Upper lobe of right lung (tissue), 1 donor: Measurements from ENCODE around the gene YBEY. TPM values are rescaled to one million over a fixed set of nuclear protein-coding genes. Genes with fewer than 3 reads are reported as not detected.
A peak's percentile ranks its signal among the peaks of the same experiment; 100 is the strongest.

Experiments
- ATAC-seq: fragments of 200-7000 bp; cut with Tn5 transposase; one replicate; pipeline ENCODE4 v1.9.1; 2020; ENCODE audit warnings: mild to moderate bottlenecking, moderate library complexity
- DNase-seq: peaks from one replicate; pipeline ENCODE4 v3.0.0-alpha.2; 2020
- H3K27ac ChIP-seq: fragments of 200-600 bp; one replicate; pipeline ENCODE4 v1.8.0; 2022
- H3K27me3 ChIP-seq: fragments of 200-600 bp; one replicate; pipeline ENCODE4 v1.8.0; 2022; ENCODE audit warnings: mild to moderate bottlenecking
- H3K36me3 ChIP-seq: fragments of 200-600 bp; one replicate; pipeline ENCODE4 v1.8.0; 2022
- H3K4me1 ChIP-seq: fragments of 200-600 bp; one replicate; pipeline ENCODE4 v1.8.0; 2022
- H3K4me3 ChIP-seq: fragments of 200-600 bp; one replicate; pipeline ENCODE4 v1.8.0; 2022; ENCODE audit warnings: mild to moderate bottlenecking
- H3K9me3 ChIP-seq: fragments of 200-600 bp; one replicate; pipeline ENCODE4 v1.8.0; 2022
- CTCF ChIP-seq: fragments of 200-600 bp; IDR thresholded peaks from one replicate; pipeline ENCODE4 v1.8.0; 2022; ENCODE audit warnings: antibody characterized with exemption
- intact Hi-C: fragments of 100-400 bp; cut with DNase I; formaldehyde crosslinking; loops from one replicate; pipeline ENCODE4 v1.11.0; 2022
- total RNA-seq: library from RNA; stranded (reverse); fragmentation: NEBNext Ultra II Directional; extraction: Animal tissue kit (Norgen Biotek cat#: 25700); gene quantifications from one replicate; pipeline ENCODE4 v1.2.1, GENCODE V29; 2021
- donor health status: DM: no; HTN: yes; CAD: no; lungs with severe emphysema.

YBEY gene
- total RNA-seq, 1 donor from 2014 or later = 14.0 TPM

DNA sequence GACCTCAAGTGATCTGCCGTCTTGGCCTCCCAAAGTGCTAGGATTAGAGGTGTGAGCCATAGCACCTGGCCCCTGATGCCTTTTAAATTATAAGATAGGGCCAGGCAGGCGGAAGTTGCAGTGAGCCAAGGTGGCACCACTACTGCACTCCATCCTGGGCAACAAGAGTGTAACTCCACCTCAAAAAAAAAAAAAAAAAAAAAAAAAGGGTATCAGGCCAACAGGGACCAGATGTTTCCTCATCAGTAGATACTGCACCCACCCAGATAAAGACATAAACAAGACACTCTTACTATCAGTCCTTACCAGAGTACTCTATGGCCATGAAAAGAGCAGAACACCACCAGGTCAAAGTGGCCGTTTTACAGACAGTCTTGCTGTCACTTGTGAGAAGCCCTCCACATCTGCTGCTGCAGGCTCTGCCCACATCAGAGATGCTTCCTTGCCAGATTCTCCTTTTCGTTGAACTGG lies 34.2 kb downstream of the YBEY start:
- Histone ChIP-seq H3K9me3 (no peaks in the 10 kb centered on the region), H3K36me3 (no peaks in the 10 kb centered on the region), H3K4me3 (no peak overlapping the region), H3K27me3 (no peaks in the 10 kb centered on the region), H3K4me1 (peaks cover 14% of the 10 kb centered on the region), H3K27ac (no peak overlapping the region)
- ATAC-seq = no peak
- no peak for DNase-seq
- intact Hi-C loops = no loop called here
- no peak for TF ChIP-seq CTCF

DNA sequence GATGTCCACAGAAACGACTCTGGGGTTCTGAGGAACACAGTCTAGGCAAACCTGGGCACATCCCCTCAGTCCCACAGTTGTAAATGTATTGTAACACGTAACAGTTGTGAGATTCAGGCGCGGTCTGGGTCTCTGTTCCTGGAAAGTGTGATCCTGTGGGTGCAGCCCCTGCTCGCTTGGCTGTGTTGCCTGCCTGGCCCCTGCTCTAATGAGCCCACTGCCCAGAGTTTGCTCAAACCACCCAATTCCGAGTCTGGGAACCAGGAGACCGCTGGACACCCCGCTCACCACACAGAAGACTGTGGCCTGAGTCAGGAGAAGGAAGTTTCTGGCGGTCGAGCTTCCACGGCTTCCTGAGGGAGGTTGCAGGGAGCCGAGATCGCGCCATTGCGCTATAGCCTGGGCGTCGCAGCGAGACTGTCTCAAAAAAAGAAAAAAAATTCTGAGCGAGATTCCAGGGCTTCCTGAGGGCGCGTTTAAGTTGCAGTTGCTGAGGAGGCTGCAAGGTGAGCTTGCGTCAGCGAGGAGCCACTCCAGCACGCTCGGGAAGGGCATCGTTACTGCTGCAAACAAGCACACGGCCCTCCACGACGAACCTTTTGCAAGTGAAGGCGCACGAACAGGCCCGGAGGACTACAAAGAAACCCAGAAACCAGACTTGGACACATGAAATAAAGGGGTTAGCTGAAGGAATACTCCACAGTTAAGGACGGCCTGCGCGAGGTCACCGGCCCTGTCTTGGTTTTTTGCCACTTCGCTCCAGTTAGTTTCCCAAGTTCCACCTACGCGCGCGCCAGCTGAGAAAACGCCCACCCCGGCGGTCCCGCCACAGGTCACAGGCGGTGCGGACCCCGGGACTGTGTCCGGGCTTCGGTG lies 36.4 kb downstream of the YBEY start:
- intact Hi-C loops = no loop called here
- peaks cover 21% of the 10 kb centered on the region for H3K4me1 ChIP-seq
- no peaks in the 10 kb centered on the region for H3K27me3 ChIP-seq
- no peak for DNase-seq
- H3K4me3 ChIP-seq = peak overlapping the region; percentile 99
- no peaks in the 10 kb centered on the region for H3K9me3 ChIP-seq
- no peak for ATAC-seq
- H3K27ac ChIP-seq = no peak overlapping the region
- no peak for TF ChIP-seq CTCF
- no peaks in the 10 kb centered on the region for H3K36me3 ChIP-seq

DNA sequence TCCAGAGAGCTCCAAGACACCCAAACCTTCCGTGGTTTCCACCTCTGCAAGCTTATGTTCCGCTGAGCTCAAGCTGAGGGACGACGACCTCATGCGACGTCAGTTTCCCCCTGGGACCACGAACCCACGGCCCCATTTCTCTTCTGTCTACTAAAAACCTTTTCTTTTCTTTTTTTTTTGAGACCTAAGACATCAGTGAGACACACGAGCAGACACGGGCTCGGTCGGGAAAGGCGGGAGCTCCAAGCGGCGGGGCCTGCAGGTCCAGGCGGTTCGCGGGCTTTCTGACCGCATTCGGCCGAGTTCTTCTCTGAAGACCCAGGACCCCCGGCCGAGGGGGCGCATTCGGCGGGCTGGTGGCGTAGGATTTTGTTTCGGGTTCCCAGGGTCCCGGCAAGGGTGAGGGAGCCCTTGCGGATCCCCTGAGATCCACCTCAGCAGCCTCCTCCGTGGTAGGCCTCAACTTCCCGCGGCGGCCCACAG lies 37.1 kb downstream of the YBEY start:
- Histone ChIP-seq H3K27me3 (no peaks in the 10 kb centered on the region), H3K4me3 (peak overlapping the region; percentile 99), H3K27ac (peak overlapping the region; percentile 37), H3K9me3 (no peaks in the 10 kb centered on the region), H3K36me3 (peaks cover 6% of the 10 kb centered on the region), H3K4me1 (peaks cover 21% of the 10 kb centered on the region)
- TF ChIP-seq CTCF = no peak
- ATAC-seq (no peak), DNase-seq (no peak)
- intact Hi-C loops = no loop called here

GRCh38 chr21:46323710-46324389 lies 37.7 kb downstream of the YBEY start, which contains the start of the genes C21orf58 and PCNT:
C21orf58 (minus strand) TSS chr21:46323870; CDS start chr21:46322738, 1,132 bp downstream.
PCNT (plus strand) TSS chr21:46324156; CDS start chr21:46324229, 73 bp downstream.
- Histone ChIP-seq H3K4me1 (peaks cover 21% of the 10 kb centered on the region), H3K27ac (peak within 1 kb of the TSS; percentile 95), H3K27me3 (no peaks in the 10 kb centered on the region), H3K4me3 (peak within 1 kb of the TSS; percentile 99), H3K36me3 (peaks cover 10% of the 10 kb centered on the region), H3K9me3 (no peaks in the 10 kb centered on the region)
- intact Hi-C loops = no loop called here
- no peak for TF ChIP-seq CTCF
- ATAC-seq (peak; percentile 95), DNase-seq (peak; percentile 99)

DNA sequence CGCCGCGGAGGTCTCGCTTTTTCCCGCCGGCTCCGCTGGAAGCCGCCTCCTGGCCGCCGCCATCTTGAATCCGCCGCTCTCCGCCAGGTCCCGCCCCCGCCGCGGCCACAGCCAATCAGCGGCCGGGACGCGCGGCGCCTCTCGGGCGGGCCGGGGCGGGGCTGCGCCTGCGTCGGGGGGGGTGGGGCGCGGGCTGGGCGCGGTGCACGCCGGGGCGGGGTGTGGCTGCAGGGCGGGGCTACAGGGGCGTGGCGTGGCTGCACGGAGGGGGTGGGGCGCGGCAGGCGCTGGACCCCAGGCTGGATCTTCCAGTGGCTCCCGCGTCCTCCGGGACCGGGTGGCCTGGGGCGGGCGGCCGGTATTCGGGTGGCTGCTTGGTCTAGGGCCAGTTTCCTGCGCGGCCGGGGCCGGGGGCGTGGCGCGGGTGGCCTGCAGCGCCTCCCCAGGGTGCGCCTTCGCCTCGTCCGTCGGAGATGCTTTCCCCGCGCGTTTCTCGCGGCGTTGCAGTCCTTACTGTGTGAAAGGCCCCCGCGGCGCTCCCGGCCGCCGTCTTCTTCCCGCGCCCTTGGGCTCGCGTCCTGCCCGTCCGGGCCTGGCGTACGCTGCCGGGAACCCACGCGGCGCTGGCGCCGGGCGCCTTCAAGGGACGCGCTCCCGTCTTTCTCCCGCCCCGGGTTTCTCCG lies 38.4 kb downstream of the YBEY start:
- ATAC-seq (peak; percentile 91), DNase-seq (peak; percentile 93)
- Histone ChIP-seq H3K27me3 (no peaks in the 10 kb centered on the region), H3K27ac (peak overlapping the region; percentile 95), H3K36me3 (peaks cover 17% of the 10 kb centered on the region), H3K4me3 (peak overlapping the region; percentile 99), H3K9me3 (no peaks in the 10 kb centered on the region), H3K4me1 (peaks cover 21% of the 10 kb centered on the region)
- TF ChIP-seq CTCF = no peak
- intact Hi-C loops = no loop called here
